Activated CD4-positive, CD25-positive, alpha-beta regulatory T cell treated with anti-CD3 and anti-CD28 coated beads, Interleukin-2, amount 50 U/mL, for 16 hours (primary cell): Measurements from ENCODE around the gene ARHGAP18.

Experiments
- DNase-seq: peaks from one replicate; pipeline ENCODE4 v3.0.0-alpha.2; 2020; ENCODE audit warnings: low read depth, low spot score

Gene ARHGAP18

DNA sequence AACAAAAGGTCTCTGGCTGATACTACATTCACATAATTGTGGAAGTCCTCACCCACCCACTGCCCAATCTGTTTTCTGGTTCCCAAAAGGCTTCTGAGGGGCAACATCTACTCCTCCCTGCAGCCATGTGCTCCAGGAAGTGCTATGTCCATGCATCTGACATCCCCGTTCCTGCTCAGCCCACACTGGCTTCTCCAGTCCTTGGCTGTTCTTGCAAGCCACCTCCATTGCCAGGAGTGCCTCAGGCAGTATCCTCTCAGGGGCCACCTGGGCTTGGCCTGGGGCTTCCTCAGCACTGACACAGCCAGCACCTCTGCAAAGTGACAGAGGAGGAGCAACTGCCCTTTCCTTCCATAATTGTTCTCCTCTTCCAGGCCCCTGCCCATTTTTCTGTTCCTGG, 18.3 kb downstream of the ARHGAP18 start:
- no peak for DNase-seq

DNA sequence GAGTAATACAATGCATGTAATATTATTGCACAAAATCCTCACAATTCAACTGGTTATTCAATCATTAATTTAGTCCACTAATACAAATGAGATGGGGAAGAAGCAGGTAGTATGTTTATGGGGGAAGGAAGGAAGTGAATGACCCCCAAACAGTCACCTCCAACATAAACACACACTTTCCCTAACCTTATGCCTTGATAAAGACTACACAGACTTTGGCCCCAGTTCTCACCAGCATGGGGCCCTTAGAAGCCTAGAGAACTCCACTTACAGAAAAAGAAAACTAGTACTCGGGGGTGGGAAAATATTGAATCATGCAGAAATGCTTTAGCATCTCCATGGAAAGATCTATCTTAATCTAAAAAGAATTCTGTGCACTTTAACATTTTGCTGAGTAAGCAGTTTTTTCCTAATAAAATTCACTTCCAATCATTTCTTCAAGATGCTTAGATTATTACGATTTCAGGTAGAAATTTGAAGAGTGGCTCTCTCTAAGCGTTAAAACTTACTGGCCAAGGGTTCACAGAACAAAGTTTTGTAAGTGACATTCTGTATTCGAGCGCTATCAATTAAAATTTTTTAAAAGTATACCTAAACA, 18.8 kb downstream of the ARHGAP18 start:
- no peak for DNase-seq

GRCh38 chr6:129686941-129687627, 22.9 kb downstream of the ARHGAP18 start:
- DNase-seq: no peak

DNA sequence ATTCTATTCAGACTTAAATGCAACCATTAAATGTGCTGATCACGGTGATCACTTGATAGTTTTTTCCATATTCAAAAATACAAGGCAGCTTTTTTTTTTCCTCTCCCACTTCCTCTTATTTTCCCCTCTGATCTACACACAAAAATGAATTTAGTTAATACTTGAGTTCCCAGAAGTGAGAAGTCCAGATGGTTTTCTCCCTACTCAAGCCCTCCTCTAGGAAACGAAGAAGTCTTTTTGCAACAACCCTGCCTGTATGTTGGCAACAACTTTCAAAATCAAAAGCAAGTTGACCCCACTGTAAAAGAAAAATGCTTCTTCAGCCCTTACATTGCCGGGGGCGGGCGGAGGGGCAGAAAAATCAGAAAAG, 24.3 kb downstream of the ARHGAP18 start:
- DNase-seq: no peak

DNA sequence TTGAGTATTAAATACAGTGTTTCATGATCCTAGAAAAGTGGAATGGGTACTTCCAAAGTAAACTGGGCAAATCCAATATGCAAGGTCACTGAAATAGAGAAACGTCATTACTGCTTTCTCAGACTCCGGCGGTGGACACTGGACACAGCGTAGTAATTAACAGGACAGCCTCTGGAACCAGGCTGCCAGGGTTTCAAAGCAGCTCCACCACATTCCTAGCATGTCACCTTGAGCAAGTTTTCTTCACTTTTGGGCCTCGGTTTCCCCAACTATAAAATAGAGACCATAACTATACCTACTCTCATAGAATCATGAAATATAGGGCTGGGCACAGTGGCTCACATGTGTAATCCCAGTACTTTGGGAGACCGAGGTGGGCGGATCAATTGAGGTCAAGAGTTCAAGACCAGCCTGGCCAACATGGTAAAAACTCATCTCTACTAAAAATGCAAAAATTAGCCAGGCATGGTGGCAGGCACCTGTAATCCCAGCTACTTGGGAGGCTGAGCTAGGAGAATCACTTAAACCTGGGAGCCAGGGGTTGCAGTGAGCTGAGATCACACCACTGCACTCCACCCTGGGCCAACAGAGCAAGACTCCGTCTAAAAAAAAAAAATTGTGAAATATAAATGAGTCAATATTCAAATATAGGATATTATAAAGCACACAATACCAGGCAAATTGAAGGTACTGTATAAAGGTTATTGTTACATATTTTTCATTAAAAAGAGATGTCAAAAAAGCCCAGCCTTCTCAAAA, 24.9 kb downstream of the ARHGAP18 start:
- no peak for DNase-seq

GRCh38 chr6:129684323-129684884, 25.6 kb downstream of the ARHGAP18 start:
- no peak for DNase-seq

- peak; percentile 21 for DNase-seq
These were observed 26.2 kb downstream of the ARHGAP18 start for GRCh38 chr6:129683601-129684322.

DNA sequence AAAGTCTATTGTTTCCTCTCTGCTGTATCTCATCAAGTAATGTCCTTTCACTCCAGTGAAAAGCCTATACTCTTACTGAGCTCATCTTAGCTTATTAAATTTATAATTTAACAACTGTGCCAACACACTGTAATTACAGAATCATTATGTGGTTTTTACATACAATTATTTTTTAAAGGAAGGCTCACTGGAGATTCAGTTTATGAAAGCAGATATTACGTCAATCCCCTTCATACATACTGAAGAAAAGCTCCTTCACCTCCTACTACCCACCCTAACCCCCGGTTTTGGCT, 28.1 kb downstream of the ARHGAP18 start:
- no peak for DNase-seq

- no peak for DNase-seq
These were observed 29.3 kb downstream of the ARHGAP18 start for GRCh38 chr6:129680633-129681032.

- no peak for DNase-seq
These were observed 30.2 kb downstream of the ARHGAP18 start for GRCh38 chr6:129679758-129680157.

GRCh38 chr6:129679275-129679674, 30.7 kb downstream of the ARHGAP18 start:
- no peak for DNase-seq

DNA sequence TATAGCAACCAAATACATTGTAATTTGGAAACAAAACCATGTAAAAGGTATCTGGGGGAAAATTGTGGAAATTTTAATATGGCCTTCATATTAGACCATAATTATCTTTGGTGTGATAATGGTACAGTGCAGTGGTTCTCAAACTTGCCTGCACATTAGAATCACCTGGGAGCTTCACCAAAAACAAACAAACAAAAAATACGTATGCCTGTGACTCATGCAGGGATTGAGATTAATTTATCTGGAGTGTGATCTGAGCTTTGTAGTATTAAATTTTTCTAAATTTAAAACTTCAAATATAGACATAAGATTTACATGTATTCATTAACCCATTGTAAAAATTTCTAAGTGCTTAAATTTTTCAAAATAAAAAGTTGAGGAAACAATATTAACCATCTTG, 31.5 kb downstream of the ARHGAP18 start:
- DNase-seq: no peak

DNA sequence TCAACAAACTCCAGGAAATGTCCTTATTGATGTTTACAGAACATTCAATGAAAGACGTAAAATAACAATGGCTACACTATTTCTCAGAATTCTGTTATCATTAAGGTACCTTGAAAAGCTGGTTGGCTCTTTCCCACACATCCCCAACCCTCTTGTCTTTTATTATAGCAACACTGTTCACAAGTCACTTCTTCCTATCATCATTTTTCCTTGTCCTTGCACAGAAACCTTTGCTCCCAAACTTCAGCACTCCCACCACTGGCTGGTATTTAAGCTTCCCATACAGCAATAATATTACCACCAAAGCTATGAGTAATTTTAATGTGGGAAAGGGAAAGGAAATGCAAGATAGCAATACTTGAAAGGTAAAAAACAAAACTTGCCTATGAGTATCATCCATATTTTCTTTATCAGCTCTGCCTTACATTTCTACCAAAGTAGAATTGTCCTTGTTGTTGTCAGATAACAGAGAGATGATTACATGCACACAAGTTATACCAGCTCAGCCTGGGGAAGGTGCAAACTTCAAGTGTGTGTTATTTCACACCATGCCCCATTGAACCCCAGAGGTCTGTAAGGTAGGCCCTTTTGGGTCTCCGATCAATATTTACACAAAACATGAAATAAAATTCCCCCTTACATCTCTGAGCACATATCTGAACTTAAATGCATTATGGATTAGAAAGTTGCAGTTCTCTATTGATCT, 32.2 kb downstream of the ARHGAP18 start:
- no peak for DNase-seq

DNA sequence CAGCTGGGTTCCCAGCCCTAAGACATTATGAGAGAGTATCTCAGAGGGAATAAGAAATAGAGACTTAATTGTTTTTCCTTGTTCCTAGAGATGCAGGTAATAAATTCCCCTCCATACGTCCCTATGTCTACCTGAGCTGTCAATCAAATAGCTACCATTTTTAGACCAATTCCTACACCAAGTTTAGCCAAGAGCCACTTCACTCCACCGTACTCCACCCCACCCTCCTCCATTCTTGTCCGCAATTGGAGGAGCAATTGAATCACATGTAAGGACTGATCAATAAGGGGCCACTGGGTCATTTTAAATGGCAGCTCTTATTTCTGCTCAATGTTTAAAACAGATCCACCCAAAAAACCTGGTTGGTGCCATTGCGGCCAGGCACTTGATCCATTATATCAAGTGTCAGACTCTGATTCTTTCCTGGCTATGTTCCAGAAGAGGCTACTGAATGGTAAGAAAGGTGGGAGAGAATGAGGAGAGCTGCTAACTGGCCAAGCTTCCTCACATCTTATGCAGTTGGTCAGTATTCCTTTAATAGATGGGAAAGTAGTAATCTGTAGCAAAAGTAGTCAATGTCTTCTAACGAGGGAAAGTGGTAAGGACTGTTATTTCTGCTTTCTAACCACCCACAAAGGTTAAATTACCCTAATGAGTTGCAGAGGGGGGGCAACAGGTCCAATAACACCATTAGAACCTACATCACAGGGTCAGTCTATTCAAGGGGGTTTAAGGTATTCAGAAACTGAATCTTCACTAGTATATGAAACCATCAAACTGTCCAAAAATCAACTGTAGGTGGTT, 34.1 kb downstream of the ARHGAP18 start:
- DNase-seq: no peak

GRCh38 chr6:129673748-129674147, 36.2 kb downstream of the ARHGAP18 start:
- no peak for DNase-seq

DNA sequence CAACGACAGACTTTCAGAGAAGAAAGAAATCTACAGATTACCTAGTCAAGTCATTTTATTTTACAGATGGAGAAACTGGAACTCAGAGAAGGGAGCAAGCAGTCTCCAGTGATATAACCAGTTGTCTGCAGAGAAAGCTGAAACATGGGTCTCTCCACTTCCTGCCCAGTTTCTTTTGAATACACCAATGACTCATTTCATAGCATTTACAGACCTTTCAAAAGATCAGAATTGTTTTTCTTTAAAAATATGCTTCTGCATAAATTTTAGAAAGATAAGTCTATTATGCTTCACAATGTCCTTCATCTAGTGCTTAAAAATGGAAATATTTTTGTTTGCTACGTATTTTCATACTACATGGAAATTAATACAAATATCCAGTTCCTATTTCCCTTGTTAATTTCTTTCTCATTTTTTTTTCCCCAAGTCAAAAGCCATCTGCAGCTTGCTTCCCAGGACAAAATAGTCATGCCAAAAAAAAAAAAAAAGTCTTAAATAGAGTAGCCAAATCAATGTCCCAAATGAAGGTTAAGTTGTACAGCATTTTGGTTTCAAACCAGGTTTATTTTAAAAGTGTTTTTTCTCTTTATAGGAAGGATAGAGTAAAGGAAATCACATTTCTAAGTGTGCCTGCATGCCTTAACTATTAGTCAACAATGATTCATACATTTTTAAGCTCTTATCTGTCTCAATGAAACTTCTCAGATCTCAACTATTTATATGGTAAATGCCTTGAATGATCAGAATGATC, 36.9 kb downstream of the ARHGAP18 start:
- DNase-seq: no peak

GRCh38 chr6:129672341-129672682, 37.7 kb downstream of the ARHGAP18 start:
- DNase-seq: no peak

DNA sequence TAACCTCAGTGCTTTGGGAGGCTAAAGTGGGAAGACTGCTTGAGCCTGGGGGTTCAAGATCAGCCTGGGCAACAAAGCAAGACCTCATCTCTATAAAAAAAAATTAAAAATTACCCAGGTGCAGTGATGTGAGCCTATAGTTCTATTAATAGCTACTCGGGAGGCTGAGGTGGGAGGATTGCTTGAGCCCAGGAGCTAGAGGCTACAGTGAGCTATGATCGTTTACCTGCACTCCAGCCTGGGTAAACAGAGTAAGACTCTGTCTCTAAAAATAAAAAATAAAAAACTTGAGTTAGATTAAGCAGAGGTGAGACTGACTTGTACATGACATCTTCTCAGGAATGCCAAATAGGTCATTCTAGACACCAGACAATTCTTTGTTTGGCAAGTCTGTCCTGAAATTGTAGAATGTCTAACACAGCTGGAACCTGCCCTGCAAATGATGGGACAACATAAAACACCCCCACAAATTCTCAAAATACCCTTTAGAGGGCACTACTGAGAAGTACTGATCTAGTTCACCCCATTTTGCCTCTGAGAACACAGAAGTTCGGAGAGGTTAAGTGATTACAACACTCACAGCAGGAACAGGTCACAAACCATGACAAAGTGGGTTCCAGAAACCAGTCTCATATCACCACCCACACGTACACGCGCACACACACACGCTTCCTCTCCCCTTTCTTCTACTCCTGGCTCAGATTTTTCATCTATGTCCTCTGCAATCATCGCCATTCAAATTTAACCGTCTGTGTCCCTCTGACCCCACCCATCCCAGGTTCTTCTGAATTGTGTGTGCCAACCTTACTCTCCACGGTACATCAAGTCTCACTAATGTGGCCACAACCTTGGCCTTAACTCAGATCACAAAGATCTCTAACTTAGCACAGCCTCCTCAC, 38.3 kb downstream of the ARHGAP18 start:
- DNase-seq: peak; percentile 38

DNA sequence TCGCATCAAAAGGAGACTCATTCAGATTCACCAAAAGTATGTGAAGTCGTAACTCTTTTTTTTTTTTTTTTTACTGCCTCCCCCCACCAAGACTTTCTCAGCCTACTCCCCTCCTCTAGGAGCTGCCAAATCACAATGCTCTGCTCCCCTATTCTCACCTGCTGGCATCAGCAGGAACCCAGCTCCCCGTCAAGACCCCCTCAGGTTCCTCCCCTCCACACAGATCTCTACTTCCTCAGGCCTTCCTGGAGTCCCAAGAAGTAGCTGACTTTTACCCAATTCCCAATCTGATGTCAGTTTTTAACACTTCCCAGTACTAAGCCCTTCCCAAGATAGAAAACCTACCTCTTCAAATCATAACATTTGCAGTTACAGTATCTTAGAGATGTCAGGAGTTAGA, 39.3 kb downstream of the ARHGAP18 start:
- DNase-seq: no peak
